GM23248 (cell line): Measurements from ENCODE around the gene ZBTB20. TPM values are rescaled to one million over a fixed set of nuclear protein-coding genes. Genes with fewer than 3 reads are reported as not detected.

Source experiments
- DNase-seq: peaks from one replicate; pipeline ENCODE4 v3.0.0-alpha.2; 2015
- H2AFZ ChIP-seq: fragments of 200-600 bp; sonication (generic); 2 replicates; pipeline ENCODE4 v1.6.1; 2016; ENCODE audit warnings: antibody characterized with exemption
- H3F3A ChIP-seq: fragments of 200-600 bp; sonication (generic); 2 replicates; pipeline ENCODE4 v1.6.1; 2016; ENCODE audit warnings: mild to moderate bottlenecking, antibody characterized with exemption, mixed run types; ENCODE audit not compliant: insufficient read depth
- H3K27ac ChIP-seq: fragments of 200-600 bp; sonication (generic); 2 replicates; pipeline ENCODE4 v1.5.1; 2016; ENCODE audit warnings: mild to moderate bottlenecking
- H3K27me3 ChIP-seq: fragments of 200-600 bp; sonication (generic); replicated peaks from 2 replicates; pipeline ENCODE4 v1.6.1; 2016; ENCODE audit warnings: mild to moderate bottlenecking; ENCODE audit not compliant: insufficient read depth
- H3K36me3 ChIP-seq: fragments of 200-600 bp; sonication (generic); 2 replicates; pipeline ENCODE4 v1.6.1; 2016; ENCODE audit warnings: low read depth, mild to moderate bottlenecking
- H3K4me1 ChIP-seq: fragments of 200-600 bp; sonication (generic); 2 replicates; pipeline ENCODE4 v1.6.1; 2016; ENCODE audit warnings: mild to moderate bottlenecking; ENCODE audit not compliant: insufficient read depth
- H3K4me2 ChIP-seq: fragments of 200-600 bp; sonication (generic); one replicate; pipeline ENCODE4 v1.6.1; 2016; ENCODE audit warnings: mild to moderate bottlenecking; ENCODE audit not compliant: unreplicated experiment
- H3K4me3 ChIP-seq: fragments of 200-600 bp; sonication (generic); 2 replicates; pipeline ENCODE4 v1.5.1; 2016; ENCODE audit warnings: mild to moderate bottlenecking
- H3K79me2 ChIP-seq: fragments of 200-600 bp; sonication (generic); 2 replicates; pipeline ENCODE4 v1.6.1; 2016; ENCODE audit warnings: mild to moderate bottlenecking; ENCODE audit not compliant: insufficient read depth
- H3K9ac ChIP-seq: fragments of 200-600 bp; sonication (generic); 2 replicates; pipeline ENCODE4 v1.6.1; 2016; ENCODE audit warnings: mild to moderate bottlenecking
- H3K9me2 ChIP-seq: fragments of 200-600 bp; sonication (generic); 2 replicates; pipeline ENCODE4 v1.6.1; 2016; ENCODE audit warnings: mixed run types, mild to moderate bottlenecking, moderate library complexity; ENCODE audit not compliant: insufficient read depth
- H3K9me3 ChIP-seq: fragments of 200-600 bp; sonication (generic); one replicate; pipeline ENCODE4 v1.6.1; 2017; ENCODE audit warnings: low read depth
- H4K20me1 ChIP-seq: fragments of 200-600 bp; sonication (generic); 2 replicates; pipeline ENCODE4 v1.6.0; 2016; ENCODE audit not compliant: insufficient read depth
- EZH2 ChIP-seq: fragments of 200-600 bp; sonication (generic); IDR thresholded peaks from 2 replicates; pipeline ENCODE4 v1.6.1; 2018; ENCODE audit warnings: antibody characterized with exemption, mild to moderate bottlenecking; ENCODE audit not compliant: insufficient read depth, poor library complexity, severe bottlenecking
- EZH2phosphoT487 ChIP-seq: fragments of 200-600 bp; sonication (generic); IDR thresholded peaks from 2 replicates; pipeline ENCODE4 v1.6.1; 2018; ENCODE audit warnings: antibody characterized with exemption, moderate library complexity, mild to moderate bottlenecking, low read depth; ENCODE audit not compliant: insufficient read depth
- WGBS, 2 experiments: methylation state at CpG; one replicate each; pipeline ENCODE4 v1.1.6; 2015 to 2017; ENCODE audit warnings: low lambda C conversion rate in 2 of 2, low coverage in 1 of 2; ENCODE audit errors: missing lambda C conversion rate in 2 of 2; 5-methylcytosine and 5-hydroxymethylcytosine counted together
- in situ Hi-C: fragments of 300-500 bp; cut with MboI; formaldehyde crosslinking; loops from 2 replicates; pipeline ENCODE4 v1.15.0; 2020
- polyA plus RNA-seq: library from polyadenylated mRNA; unstranded; fragments of >200 nt; fragmentation: Nextera tagmentation; extraction: Ambion mirVana; gene quantifications from 2 replicates; pipeline ENCODE4 v1.2.1, GENCODE V29; 2016
- total RNA-seq: library from RNA; depleted of rRNA; stranded (reverse); fragments of >200 nt; shearing (Covaris generic); gene quantifications from 2 replicates; pipeline ENCODE4 v1.2.3, GENCODE V29; 2014

Gene ZBTB20
- total and polyA plus RNA-seq, 2 experiments from 2014 or later = 9.2 to 12.2 TPM

DNA sequence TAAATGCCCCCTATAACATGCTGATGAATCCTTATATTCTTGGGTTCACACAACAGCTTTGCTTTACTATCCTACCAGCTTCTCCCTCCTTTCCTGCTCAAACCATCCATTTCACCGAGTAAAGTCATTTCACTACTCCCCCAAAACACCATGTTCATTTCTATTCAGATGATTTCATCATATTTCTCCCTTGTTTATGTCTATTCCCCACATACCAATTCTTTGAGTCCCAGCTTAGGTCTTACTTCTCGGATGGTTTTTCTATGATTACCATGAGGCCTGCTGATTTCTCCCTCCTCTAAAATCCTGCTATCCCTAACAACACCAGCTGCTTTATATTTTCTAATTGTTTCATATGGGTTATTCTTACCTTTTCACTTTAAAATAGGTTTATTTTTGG is 621.8 kb downstream of the ZBTB20 start:
- H3K4me3 ChIP-seq = no peak overlapping the region
- H4K20me1 ChIP-seq = no peaks in the 10 kb centered on the region
- no peaks in the 10 kb centered on the region for H3K36me3 ChIP-seq
- no peaks in the 10 kb centered on the region for H3K27me3 ChIP-seq
- no peak overlapping the region for H3K9ac ChIP-seq
- no peak overlapping the region for H2AFZ ChIP-seq
- H3K4me1 ChIP-seq = peaks cover 3% of the 10 kb centered on the region; the same call in 1 of the 2 replicates
- no peaks in the 10 kb centered on the region for H3K9me2 ChIP-seq
- no peaks in the 10 kb centered on the region for H3K9me3 ChIP-seq
- DNase-seq = peak; percentile 42
- H3K27ac ChIP-seq = peak overlapping the region; percentile 39
- H3F3A ChIP-seq = no peaks in the 10 kb centered on the region
- WGBS, 2 experiments = 78 to 79% methylated on average over 2 of the region's 2 CpGs
- in situ Hi-C loops = no loop called here
- peak overlapping the region; percentile 5 for H3K4me2 ChIP-seq
- TF ChIP-seq EZH2 = no peak
- no peaks in the 10 kb centered on the region for H3K79me2 ChIP-seq

DNA sequence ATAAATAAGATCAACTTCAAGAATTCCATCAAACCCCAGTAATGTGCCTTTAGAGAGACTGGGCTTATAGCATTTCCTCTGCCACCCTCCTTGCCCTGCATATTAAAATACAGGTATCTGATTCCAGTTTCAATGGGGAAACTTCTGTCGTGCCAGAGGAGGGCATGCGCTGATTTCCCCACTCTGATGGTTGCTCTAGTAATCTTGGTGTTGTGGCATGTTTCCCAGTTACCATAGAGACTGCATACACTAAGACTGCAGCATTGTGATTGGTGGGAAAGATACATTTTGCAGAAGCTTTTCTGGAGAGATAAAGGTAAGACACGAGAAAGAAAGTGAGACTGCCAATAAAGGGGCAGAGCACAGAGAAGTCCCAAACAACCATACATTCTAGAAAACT is 627.7 kb downstream of the ZBTB20 start:
- Histone ChIP-seq H3K9me3 (no peaks in the 10 kb centered on the region), H3F3A (no peaks in the 10 kb centered on the region), H3K4me2 (no peak overlapping the region), H3K9ac (peak overlapping the region; percentile 17; the same call in 1 of the 2 replicates), H3K79me2 (no peaks in the 10 kb centered on the region), H3K27me3 (no peaks in the 10 kb centered on the region), H2AFZ (no peak overlapping the region), H3K9me2 (no peaks in the 10 kb centered on the region), H3K4me1 (no peaks in the 10 kb centered on the region), H3K4me3 (no peak overlapping the region), H3K36me3 (no peaks in the 10 kb centered on the region), H3K27ac (no peak overlapping the region), H4K20me1 (no peaks in the 10 kb centered on the region)
- in situ Hi-C loops = no loop called here
- TF ChIP-seq EZH2phosphoT487 = no peak
- no peak for TF ChIP-seq EZH2
- DNase-seq = peak; percentile 81
- WGBS, 2 experiments = 18% methylated on average over 3 of the region's 3 CpGs

DNA sequence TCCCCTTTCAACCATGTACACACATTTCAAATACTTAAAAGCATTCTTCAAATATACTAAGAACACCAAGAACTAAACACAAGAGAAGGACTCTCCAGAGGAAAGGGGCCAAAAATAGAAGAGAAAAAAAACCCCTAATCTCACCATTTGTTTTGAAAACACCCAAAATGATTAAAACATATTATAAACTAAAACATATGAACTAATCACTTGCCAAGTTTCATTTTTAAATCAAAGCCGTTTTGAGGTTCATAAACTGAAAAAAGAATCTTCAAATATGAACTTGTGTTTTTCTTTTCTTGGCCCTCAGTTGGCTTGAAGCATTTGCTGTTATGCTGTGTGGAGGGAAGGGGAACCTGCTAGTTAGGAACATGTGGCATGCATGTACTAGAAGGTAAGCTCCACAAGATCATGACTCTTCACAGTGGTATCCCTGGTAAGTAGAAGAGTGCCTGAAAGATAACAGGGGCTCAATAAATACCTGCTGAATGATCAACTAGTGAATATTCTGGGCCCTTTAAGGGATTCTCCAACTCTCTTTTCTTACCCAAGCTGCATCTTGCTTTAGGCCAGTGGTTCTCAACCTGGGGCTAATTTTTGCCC is 628.8 kb downstream of the ZBTB20 start:
- DNase-seq = no peak

DNA sequence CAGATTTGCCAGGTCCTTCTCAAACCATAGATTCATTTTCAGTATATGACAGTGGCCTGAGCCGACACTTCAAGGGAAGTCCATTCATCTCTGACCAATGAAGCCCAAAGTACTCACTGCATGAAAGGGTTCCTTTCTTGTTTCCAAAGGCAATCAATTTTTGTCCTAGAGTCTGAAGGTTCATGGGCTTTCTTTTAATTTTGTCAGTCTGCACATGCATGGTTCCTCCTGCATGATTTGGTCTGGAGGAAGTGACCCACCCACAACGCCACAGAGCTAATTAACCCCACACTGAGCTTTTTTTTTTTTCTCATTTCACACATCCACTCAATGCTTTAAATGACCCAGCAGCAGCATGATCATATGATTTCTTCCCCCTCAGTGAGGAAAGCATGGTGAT is 636.9 kb downstream of the ZBTB20 start:
- WGBS, 2 experiments = 80 to 84% methylated on average over 2 of the region's 2 CpGs
- no peak overlapping the region for H3K9ac ChIP-seq

More for the DNA sequence above, 628.8 kb downstream of the ZBTB20 start:
- in situ Hi-C loops = no loop called here
- no peak for TF ChIP-seq EZH2
- TF ChIP-seq EZH2phosphoT487 = no peak
- Histone ChIP-seq H3K9me2 (no peaks in the 10 kb centered on the region), H3K9me3 (no peaks in the 10 kb centered on the region), H3K9ac (no peak overlapping the region), H3F3A (no peaks in the 10 kb centered on the region), H3K36me3 (no peaks in the 10 kb centered on the region), H3K4me1 (no peaks in the 10 kb centered on the region), H3K4me3 (no peak overlapping the region), H4K20me1 (no peaks in the 10 kb centered on the region), H3K27me3 (no peaks in the 10 kb centered on the region), H3K4me2 (no peak overlapping the region), H2AFZ (no peak overlapping the region), H3K79me2 (no peaks in the 10 kb centered on the region), H3K27ac (no peak overlapping the region)
- 9 to 13% methylated on average over 1 of the region's 1 CpG for WGBS, 2 experiments

DNA sequence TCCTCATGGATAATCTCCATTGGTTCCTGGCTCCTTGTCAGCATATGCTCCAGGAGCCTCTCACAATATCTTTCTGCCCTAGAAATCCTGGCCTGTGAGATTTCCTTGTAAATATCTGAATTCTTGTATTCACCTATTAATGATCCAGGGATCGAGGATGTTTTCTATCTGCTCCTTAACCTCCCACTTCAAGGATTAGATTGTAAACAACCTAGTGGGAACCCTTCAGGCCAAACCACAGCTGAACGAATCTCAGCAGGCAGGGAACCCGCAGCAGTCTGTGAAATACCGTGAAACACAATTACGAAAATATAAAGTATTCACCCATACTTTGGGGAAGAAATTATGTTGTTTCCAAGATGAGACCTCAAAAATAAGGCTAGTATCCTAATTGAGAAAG is 637.3 kb downstream of the ZBTB20 start:
- in situ Hi-C loops = no loop called here
- Histone ChIP-seq H3K79me2 (no peaks in the 10 kb centered on the region), H3K4me3 (no peak overlapping the region), H3K27ac (no peak overlapping the region), H3F3A (peaks cover 34% of the 10 kb centered on the region), H3K27me3 (no peaks in the 10 kb centered on the region), H3K9ac (no peak overlapping the region), H3K36me3 (no peaks in the 10 kb centered on the region), H3K4me1 (peaks cover 37% of the 10 kb centered on the region), H4K20me1 (no peaks in the 10 kb centered on the region), H3K9me3 (no peaks in the 10 kb centered on the region), H2AFZ (no peak overlapping the region), H3K4me2 (no peak overlapping the region), H3K9me2 (no peaks in the 10 kb centered on the region)
- TF ChIP-seq EZH2 (no peak), EZH2phosphoT487 (no peak)
- 97 to 99% methylated on average over 5 of the region's 5 CpGs for WGBS, 2 experiments
- no peak for DNase-seq

More for the DNA sequence above, 636.9 kb downstream of the ZBTB20 start:
- Histone ChIP-seq H4K20me1 (no peaks in the 10 kb centered on the region), H3K4me2 (no peak overlapping the region), H3K9me3 (no peaks in the 10 kb centered on the region), H3K27me3 (no peaks in the 10 kb centered on the region), H2AFZ (no peak overlapping the region), H3F3A (peaks cover 29% of the 10 kb centered on the region), H3K27ac (no peak overlapping the region), H3K4me1 (peaks cover 33% of the 10 kb centered on the region), H3K79me2 (no peaks in the 10 kb centered on the region), H3K36me3 (no peaks in the 10 kb centered on the region), H3K4me3 (no peak overlapping the region), H3K9me2 (no peaks in the 10 kb centered on the region)
- no peak for DNase-seq
- in situ Hi-C loops = no loop called here
- TF ChIP-seq EZH2 (no peak), EZH2phosphoT487 (no peak)
